ENCODE measurements around the gene HBD.

Gene HBD

DNA sequence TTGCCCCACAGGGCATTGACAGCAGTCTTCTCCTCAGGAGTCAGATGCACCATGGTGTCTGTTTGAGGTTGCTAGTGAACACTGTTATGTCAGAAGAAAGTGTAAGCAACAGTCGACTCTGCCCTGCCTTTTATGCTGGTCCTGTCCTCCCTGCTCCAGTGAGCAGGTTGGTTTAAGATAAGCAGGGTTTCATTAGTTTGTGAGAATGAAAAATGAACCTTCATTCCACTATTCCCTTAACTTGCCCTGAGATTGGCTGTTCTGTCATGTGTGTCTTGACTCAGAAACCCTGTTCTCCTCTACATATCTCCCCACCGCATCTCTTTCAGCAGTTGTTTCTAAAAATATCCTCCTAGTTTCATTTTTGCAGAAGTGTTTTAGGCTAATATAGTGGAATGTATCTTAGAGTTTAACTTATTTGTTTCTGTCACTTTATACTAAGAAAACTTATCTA is at the start of gene HBD:
TSS of gene HBD (minus strand) at position 103 of the 454 bp plus-strand sequence. CDS start at position 53, 50 bp downstream.
- TF ChIP-seq, protein P1, sequence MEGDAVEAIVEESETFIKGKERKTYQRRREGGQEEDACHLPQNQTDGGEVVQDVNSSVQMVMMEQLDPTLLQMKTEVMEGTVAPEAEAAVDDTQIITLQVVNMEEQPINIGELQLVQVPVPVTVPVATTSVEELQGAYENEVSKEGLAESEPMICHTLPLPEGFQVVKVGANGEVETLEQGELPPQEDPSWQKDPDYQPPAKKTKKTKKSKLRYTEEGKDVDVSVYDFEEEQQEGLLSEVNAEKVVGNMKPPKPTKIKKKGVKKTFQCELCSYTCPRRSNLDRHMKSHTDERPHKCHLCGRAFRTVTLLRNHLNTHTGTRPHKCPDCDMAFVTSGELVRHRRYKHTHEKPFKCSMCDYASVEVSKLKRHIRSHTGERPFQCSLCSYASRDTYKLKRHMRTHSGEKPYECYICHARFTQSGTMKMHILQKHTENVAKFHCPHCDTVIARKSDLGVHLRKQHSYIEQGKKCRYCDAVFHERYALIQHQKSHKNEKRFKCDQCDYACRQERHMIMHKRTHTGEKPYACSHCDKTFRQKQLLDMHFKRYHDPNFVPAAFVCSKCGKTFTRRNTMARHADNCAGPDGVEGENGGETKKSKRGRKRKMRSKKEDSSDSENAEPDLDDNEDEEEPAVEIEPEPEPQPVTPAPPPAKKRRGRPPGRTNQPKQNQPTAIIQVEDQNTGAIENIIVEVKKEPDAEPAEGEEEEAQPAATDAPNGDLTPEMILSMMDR (conservative IDR thresholded peaks at IDR 0.05; ENCODE audit: low read length): no peak
- no peak within 1 kb of the TSS for H3K4me3 ChIP-seq (ENCODE audit: low read length)
- DNase-seq (ENCODE audit: low read depth): peak; percentile 17

DNA sequence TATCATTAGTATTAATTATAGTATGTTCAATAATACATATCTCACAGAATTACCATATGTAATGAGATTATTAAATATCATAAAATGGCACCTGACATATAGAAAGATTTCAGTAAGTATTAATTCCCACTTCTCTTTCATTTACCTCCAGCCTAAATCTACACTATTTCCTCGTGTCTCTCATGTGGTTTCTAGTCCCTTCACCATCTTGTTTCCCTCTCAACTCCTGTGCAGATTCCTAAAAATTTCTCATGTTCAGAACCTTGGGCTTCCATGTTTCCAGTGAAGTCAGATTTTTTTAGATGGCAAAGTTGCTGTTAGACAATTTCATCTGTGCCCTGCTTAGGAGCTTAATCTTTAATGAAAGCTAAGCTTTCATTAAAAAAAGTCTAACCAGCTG is 49.6 kb upstream of the HBD start:
- TF ChIP-seq, protein P1 (conservative IDR thresholded peaks at IDR 0.05; ENCODE audit: low read length): no peak
- no peak for DNase-seq (ENCODE audit: low read depth)

DNA sequence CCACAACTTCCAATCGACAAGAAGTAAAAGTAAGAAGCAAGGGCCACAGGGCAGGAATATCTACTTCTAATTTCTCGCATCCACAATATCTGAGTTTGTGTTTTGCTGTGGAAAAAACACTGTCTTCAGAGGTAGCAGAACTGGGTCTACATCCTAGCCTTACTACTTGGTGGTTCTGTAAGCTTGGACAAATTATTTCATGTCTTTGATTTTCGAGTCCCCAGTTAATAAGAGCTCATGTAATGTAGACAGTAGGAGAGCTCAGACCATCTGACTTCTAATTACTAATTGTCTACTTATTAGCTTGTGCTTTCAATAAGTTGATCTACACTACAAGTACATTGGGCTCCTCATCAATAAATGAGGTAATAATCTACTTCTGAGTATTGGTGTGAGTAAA is 48.8 kb upstream of the HBD start:
- H3K4me3 ChIP-seq (ENCODE audit: low read length): no peak overlapping the region
- TF ChIP-seq, protein P1 (conservative IDR thresholded peaks at IDR 0.05; ENCODE audit: low read length): no peak
- no peak for DNase-seq (ENCODE audit: low read depth)

More for the DNA sequence above, 49.6 kb upstream of the HBD start:
- no peak overlapping the region for H3K4me3 ChIP-seq (ENCODE audit: low read length)

DNA sequence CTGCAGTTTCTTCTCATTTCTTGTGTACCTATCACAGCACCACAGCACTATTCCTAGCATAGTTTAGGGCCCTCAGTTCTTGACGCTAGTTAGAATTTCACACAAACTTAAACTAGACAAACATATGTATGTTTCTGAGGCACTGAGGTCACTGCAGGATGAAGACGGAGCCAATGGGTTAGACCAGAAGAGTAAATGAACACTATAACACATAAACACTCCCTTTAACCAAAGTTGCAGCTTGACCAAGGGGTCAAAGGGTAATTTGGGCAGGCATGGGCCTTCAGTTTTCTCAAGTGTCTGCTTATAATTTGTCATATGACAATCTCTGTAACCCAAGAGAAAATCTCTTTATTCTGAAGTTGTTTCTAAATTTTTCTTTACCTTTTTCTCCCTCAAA is 48.3 kb upstream of the HBD start:
- TF ChIP-seq, protein P1 (conservative IDR thresholded peaks at IDR 0.05; ENCODE audit: low read length): no peak
- DNase-seq (ENCODE audit: low read depth): no peak
- H3K4me3 ChIP-seq (ENCODE audit: low read length): no peak overlapping the region

DNA sequence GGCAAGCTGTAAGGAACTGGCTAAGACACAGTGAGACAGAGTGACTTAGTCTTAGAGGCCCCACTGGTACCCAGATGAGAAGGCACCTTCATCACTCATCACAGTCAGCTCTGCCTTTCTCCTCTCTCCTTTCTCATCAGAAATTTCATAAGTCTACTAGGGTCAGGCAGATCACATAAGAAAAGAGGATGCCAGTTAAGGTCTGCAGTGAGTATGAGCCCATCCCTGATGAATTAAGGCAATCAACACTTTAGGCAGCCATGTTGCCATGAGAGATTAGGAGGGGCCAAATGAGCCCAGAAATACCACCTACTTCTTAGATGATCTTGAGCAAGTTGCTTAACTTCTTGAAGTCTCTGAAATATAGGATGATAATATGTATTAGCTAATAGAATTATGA is 47.3 kb upstream of the HBD start:
- H3K4me3 ChIP-seq (ENCODE audit: low read length): no peak overlapping the region
- no peak for DNase-seq (ENCODE audit: low read depth)
- TF ChIP-seq, protein P1 (conservative IDR thresholded peaks at IDR 0.05; ENCODE audit: low read length): no peak

DNA sequence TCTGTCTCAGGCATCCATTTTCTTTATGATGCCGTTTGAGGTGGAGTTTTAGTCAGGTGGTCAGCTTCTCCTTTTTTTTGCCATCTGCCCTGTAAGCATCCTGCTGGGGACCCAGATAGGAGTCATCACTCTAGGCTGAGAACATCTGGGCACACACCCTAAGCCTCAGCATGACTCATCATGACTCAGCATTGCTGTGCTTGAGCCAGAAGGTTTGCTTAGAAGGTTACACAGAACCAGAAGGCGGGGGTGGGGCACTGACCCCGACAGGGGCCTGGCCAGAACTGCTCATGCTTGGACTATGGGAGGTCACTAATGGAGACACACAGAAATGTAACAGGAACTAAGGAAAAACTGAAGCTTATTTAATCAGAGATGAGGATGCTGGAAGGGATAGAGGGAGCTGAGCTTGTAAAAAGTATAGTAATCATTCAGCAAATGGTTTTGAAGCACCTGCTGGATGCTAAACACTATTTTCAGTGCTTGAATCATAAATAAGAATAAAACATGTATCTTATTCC is 46.4 kb upstream of the HBD start:
- TF ChIP-seq, protein P1 (conservative IDR thresholded peaks at IDR 0.05; ENCODE audit: low read length): no peak
- peak; percentile 98 for DNase-seq (ENCODE audit: low read depth)
- no peak overlapping the region for H3K4me3 ChIP-seq (ENCODE audit: low read length)

DNA sequence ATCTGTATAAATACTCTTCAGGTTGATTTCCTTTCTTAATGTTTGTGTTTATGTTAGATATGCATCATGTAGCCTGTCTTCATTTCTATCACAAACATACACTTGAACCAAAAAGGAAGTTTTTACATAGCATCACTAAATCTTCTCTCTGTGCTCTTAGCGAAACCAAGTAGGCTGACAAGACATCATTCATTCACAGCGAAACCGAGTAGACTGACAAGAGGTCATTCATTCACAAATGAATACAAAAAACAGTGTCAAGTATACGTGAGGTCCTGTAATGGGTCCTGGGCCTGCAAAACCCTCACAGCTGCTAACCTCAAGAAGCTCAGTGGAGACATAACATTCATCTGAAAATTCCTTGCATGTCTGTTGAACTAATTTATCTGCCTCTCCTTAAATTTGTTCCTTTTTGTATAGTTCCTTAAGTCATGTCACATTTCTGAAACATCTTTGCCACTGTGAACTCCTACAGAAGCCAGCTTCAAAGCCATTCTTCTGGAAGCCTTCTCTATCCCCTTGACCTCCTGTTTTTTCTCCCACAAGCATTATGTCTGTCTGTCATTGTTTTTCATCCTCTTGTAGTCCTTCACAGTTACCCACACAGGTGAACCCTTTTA is 45.3 kb upstream of the HBD start:
- H3K4me3 ChIP-seq (ENCODE audit: low read length): no peak overlapping the region
- TF ChIP-seq, protein P1 (conservative IDR thresholded peaks at IDR 0.05; ENCODE audit: low read length): no peak
- peak; percentile 11 for DNase-seq (ENCODE audit: low read depth)
